Suprapubic skin (tissue), 4 donors: ENCODE measurements around the gene AHSG.

ENCODE experiments used
- EP300 ChIP-seq: sonication (generic); formaldehyde crosslinking; IDR thresholded peaks from one replicate; pipeline ENCODE4 v1.6.1; 2017; ENCODE audit warnings: antibody characterized with exemption
- POLR2A ChIP-seq, 2 donors: fragments of 450-650 bp; IDR thresholded peaks; one replicate each; pipeline ENCODE4 v1.6.1; 2017; ENCODE audit warnings: antibody characterized with exemption in 2 of 2, mild to moderate bottlenecking in 2 of 2, moderate library complexity in 2 of 2
- POLR2AphosphoS5 ChIP-seq, 3 donors: sonication (generic); formaldehyde crosslinking; IDR thresholded peaks; one replicate each; pipeline ENCODE4 v1.6.1; 2017; ENCODE audit warnings: antibody characterized with exemption in 3 of 3
- TF ChIP-seq, protein P1 (sequence below), 2 donors: fragments of 200-600 bp in 1 of 2; fragments of 450-650 bp in 1 of 2; sonication (generic) in 1 of 2; IDR thresholded peaks; one replicate each; pipeline ENCODE4 v1.5.1; 2016 to 2019; ENCODE audit warnings: antibody characterized with exemption in 2 of 2, mild to moderate bottlenecking in 1 of 2, moderate library complexity in 1 of 2

DNA sequence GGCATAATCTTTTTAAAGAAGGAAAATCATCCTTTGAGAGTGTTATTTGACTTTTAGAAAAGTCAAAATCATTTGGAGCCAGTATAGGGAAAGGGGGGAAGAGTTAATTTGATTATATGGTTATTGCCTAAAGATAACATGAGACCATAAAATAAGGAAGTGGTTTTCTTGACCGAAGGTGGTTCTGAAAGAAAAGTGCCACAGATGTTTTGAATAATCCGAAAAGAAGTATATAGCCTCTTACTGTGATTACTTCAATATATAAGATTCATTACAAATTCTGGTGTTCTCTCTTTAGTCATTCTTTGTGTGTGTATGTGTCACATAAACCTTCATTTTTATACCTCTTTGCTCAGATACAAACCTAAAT is 41.2 kb upstream of the AHSG start:
- TF ChIP-seq, protein P1, sequence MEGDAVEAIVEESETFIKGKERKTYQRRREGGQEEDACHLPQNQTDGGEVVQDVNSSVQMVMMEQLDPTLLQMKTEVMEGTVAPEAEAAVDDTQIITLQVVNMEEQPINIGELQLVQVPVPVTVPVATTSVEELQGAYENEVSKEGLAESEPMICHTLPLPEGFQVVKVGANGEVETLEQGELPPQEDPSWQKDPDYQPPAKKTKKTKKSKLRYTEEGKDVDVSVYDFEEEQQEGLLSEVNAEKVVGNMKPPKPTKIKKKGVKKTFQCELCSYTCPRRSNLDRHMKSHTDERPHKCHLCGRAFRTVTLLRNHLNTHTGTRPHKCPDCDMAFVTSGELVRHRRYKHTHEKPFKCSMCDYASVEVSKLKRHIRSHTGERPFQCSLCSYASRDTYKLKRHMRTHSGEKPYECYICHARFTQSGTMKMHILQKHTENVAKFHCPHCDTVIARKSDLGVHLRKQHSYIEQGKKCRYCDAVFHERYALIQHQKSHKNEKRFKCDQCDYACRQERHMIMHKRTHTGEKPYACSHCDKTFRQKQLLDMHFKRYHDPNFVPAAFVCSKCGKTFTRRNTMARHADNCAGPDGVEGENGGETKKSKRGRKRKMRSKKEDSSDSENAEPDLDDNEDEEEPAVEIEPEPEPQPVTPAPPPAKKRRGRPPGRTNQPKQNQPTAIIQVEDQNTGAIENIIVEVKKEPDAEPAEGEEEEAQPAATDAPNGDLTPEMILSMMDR (IDR thresholded peaks at IDR 0.05): no peak
- TF ChIP-seq POLR2A (IDR thresholded peaks at IDR 0.05) (no peak), EP300 (no peak), POLR2AphosphoS5 (IDR thresholded peaks at IDR 0.05) (no peak)
